SK-N-SH (cell line): Measurements from ENCODE around the gene NRP2.

Experiments
- RAD21 ChIP-seq: IDR thresholded peaks from 2 replicates; pipeline ENCODE4 v1.6.1; 2012; ENCODE audit warnings: mild to moderate bottlenecking, low read length
- YY1 ChIP-seq: IDR thresholded peaks from 2 replicates; pipeline ENCODE4 v1.4.0; 2012; ENCODE audit warnings: low read depth, mild to moderate bottlenecking
- TF ChIP-seq, protein P1 (sequence below): IDR thresholded peaks from 2 replicates; pipeline ENCODE4 v1.6.1; 2012; ENCODE audit warnings: mild to moderate bottlenecking, low read depth, low read length, moderate library complexity
- TF ChIP-seq, protein P2 (sequence below): fragments of 200-600 bp; sonication (generic); IDR thresholded peaks from 2 replicates; pipeline ENCODE4 v1.6.1; 2017; ENCODE audit warnings: antibody characterized with exemption, mild to moderate bottlenecking, moderate library complexity
- TF ChIP-seq, protein P3 (sequence below): IDR thresholded peaks from 2 replicates; pipeline ENCODE4; 2012

DNA sequence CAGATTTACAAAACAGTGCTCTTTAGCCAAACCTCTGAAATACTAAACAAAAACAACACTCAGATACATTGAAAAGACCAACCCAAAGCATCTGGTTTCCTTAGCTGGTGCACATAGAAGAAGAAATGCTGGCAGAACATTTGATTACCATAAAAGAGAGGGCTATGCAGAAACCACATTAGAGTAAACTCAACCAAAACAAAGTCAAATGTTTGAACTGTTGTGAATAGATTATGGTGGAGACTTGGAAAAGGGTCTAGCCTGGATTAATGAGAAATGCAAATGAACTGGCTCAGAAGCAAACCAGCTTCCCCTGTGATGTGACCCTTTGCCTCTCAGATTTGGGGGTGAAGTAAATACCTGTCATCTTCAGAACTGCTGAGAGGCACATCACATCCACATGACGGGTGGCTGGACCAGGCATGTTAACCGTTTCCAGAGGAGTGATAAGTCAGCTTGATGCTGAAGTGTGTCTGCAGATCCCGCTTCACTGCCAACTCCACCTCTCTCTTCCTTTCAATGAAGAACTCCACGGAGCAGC, 153.0 kb downstream of the NRP2 start:
- TF ChIP-seq, protein P1, sequence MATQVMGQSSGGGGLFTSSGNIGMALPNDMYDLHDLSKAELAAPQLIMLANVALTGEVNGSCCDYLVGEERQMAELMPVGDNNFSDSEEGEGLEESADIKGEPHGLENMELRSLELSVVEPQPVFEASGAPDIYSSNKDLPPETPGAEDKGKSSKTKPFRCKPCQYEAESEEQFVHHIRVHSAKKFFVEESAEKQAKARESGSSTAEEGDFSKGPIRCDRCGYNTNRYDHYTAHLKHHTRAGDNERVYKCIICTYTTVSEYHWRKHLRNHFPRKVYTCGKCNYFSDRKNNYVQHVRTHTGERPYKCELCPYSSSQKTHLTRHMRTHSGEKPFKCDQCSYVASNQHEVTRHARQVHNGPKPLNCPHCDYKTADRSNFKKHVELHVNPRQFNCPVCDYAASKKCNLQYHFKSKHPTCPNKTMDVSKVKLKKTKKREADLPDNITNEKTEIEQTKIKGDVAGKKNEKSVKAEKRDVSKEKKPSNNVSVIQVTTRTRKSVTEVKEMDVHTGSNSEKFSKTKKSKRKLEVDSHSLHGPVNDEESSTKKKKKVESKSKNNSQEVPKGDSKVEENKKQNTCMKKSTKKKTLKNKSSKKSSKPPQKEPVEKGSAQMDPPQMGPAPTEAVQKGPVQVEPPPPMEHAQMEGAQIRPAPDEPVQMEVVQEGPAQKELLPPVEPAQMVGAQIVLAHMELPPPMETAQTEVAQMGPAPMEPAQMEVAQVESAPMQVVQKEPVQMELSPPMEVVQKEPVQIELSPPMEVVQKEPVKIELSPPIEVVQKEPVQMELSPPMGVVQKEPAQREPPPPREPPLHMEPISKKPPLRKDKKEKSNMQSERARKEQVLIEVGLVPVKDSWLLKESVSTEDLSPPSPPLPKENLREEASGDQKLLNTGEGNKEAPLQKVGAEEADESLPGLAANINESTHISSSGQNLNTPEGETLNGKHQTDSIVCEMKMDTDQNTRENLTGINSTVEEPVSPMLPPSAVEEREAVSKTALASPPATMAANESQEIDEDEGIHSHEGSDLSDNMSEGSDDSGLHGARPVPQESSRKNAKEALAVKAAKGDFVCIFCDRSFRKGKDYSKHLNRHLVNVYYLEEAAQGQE, result no peak
- TF ChIP-seq, protein P2, sequence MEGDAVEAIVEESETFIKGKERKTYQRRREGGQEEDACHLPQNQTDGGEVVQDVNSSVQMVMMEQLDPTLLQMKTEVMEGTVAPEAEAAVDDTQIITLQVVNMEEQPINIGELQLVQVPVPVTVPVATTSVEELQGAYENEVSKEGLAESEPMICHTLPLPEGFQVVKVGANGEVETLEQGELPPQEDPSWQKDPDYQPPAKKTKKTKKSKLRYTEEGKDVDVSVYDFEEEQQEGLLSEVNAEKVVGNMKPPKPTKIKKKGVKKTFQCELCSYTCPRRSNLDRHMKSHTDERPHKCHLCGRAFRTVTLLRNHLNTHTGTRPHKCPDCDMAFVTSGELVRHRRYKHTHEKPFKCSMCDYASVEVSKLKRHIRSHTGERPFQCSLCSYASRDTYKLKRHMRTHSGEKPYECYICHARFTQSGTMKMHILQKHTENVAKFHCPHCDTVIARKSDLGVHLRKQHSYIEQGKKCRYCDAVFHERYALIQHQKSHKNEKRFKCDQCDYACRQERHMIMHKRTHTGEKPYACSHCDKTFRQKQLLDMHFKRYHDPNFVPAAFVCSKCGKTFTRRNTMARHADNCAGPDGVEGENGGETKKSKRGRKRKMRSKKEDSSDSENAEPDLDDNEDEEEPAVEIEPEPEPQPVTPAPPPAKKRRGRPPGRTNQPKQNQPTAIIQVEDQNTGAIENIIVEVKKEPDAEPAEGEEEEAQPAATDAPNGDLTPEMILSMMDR, result no peak
- TF ChIP-seq, protein P3, sequence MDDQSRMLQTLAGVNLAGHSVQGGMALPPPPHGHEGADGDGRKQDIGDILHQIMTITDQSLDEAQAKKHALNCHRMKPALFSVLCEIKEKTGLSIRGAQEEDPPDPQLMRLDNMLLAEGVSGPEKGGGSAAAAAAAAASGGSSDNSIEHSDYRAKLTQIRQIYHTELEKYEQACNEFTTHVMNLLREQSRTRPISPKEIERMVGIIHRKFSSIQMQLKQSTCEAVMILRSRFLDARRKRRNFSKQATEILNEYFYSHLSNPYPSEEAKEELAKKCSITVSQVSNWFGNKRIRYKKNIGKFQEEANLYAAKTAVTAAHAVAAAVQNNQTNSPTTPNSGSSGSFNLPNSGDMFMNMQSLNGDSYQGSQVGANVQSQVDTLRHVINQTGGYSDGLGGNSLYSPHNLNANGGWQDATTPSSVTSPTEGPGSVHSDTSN, result no peak
- TF ChIP-seq RAD21 (no peak), YY1 (no peak)
